ENCODE data around the gene FCRL6.

The FCRL6 gene

GRCh38 chr1:159829822-159830465, 27.8 kb downstream of the FCRL6 start:
- no peak overlapping the region for H3K4me3 ChIP-seq (replicated peaks; ENCODE audit: low read depth, low read length)
- DNase-seq (ENCODE audit: extremely low read depth, insufficient read length): no peak
- H3K27me3 ChIP-seq (replicated peaks; ENCODE audit: control insufficient read depth, insufficient read depth, low read length): no peaks in the 10 kb centered on the region
- H3K36me3 ChIP-seq (ENCODE audit: control insufficient read depth, insufficient read depth, low read length): no peaks in the 10 kb centered on the region
- no peak for TF ChIP-seq CTCF (IDR thresholded peaks at IDR 0.05; ENCODE audit: insufficient read depth, low read length, poor library complexity, severe bottlenecking)

- no peak for DNase-seq (ENCODE audit: extremely low read depth, insufficient read length)
- Histone ChIP-seq H3K27me3 (replicated peaks; ENCODE audit: control insufficient read depth, insufficient read depth, low read length) (no peaks in the 10 kb centered on the region), H3K36me3 (ENCODE audit: control insufficient read depth, insufficient read depth, low read length) (no peaks in the 10 kb centered on the region), H3K4me3 (replicated peaks; ENCODE audit: low read depth, low read length) (no peak overlapping the region)
- no peak for TF ChIP-seq CTCF (IDR thresholded peaks at IDR 0.05; ENCODE audit: insufficient read depth, low read length, poor library complexity, severe bottlenecking)
Observed at GRCh38 chr1:159830722-159831121, 28.6 kb downstream of the FCRL6 start.

GRCh38 chr1:159831412-159832141, 29.4 kb downstream of the FCRL6 start:
- no peak overlapping the region for H3K4me3 ChIP-seq (replicated peaks; ENCODE audit: low read depth, low read length)
- DNase-seq (ENCODE audit: extremely low read depth, insufficient read length): no peak
- no peaks in the 10 kb centered on the region for H3K27me3 ChIP-seq (replicated peaks; ENCODE audit: control insufficient read depth, insufficient read depth, low read length)
- no peaks in the 10 kb centered on the region for H3K36me3 ChIP-seq (ENCODE audit: control insufficient read depth, insufficient read depth, low read length)
- no peak for TF ChIP-seq CTCF (IDR thresholded peaks at IDR 0.05; ENCODE audit: insufficient read depth, low read length, poor library complexity, severe bottlenecking)

- no peak for TF ChIP-seq CTCF (IDR thresholded peaks at IDR 0.05; ENCODE audit: insufficient read depth, low read length, poor library complexity, severe bottlenecking)
Observed at GRCh38 chr1:159832309-159832708, 30.1 kb downstream of the FCRL6 start.

GRCh38 chr1:159835356-159835755, 33.2 kb downstream of the FCRL6 start:
- TF ChIP-seq CTCF (IDR thresholded peaks at IDR 0.05; ENCODE audit: insufficient read depth, low read length, poor library complexity, severe bottlenecking): no peak
- Histone ChIP-seq H3K4me3 (replicated peaks; ENCODE audit: low read depth, low read length) (no peak overlapping the region), H3K27me3 (replicated peaks; ENCODE audit: control insufficient read depth, insufficient read depth, low read length) (no peaks in the 10 kb centered on the region), H3K36me3 (ENCODE audit: control insufficient read depth, insufficient read depth, low read length) (no peaks in the 10 kb centered on the region)
- DNase-seq (ENCODE audit: extremely low read depth, insufficient read length): no peak

More at GRCh38 chr1:159832309-159832708, 30.1 kb downstream of the FCRL6 start:
- no peaks in the 10 kb centered on the region for H3K36me3 ChIP-seq (ENCODE audit: control insufficient read depth, insufficient read depth, low read length)
- no peaks in the 10 kb centered on the region for H3K27me3 ChIP-seq (replicated peaks; ENCODE audit: control insufficient read depth, insufficient read depth, low read length)
- H3K4me3 ChIP-seq (replicated peaks; ENCODE audit: low read depth, low read length): no peak overlapping the region
- no peak for DNase-seq (ENCODE audit: extremely low read depth, insufficient read length)

Measured in GM06990 (cell line).